HG03066 (cell line): ENCODE data around the gene CAMK1D.

Experiments used
- ATAC-seq: cut with Tn5 transposase; IDR thresholded peaks from one replicate; pipeline ENCODE4 v1.9.1; 2021; ENCODE audit warnings: low read depth; ENCODE audit not compliant: unreplicated experiment

Gene CAMK1D

DNA sequence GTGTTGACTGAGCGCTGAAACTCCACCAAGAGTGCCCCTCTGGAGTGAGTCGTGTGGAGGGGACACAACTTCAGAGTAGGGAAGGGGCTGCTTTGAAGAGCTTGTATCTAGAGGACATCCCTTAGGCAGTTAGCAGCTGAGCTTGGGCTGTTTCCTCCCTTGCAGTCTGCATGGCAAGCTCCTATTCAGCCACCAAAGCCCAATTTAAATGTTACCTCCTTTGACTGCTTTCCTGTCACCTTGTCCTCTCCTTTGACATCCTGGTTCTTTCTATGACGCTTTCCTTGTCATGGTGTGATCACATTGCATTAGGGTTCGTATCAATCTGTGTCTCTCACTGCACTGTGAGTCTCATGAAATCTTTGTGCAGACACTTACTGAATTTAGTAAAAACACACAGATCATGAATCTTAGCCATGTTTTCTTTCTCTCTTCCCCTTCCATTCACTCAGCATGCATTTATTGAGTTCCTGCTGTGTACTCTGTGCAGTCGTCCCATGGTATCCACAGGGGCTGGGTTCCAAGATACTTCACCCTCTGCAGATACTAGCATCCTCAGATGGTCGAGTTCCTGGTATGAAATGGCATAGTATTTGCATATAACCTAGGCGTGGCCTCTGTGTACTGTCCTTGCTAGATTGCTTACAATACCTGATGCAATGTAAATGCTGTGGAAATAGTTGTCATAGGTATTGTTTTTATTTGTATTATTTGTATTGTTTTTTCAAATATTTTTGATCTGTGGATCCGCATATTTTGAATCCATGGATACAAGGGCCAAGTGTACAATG is 423.6 kb downstream of the CAMK1D start:
- no peak for ATAC-seq

DNA sequence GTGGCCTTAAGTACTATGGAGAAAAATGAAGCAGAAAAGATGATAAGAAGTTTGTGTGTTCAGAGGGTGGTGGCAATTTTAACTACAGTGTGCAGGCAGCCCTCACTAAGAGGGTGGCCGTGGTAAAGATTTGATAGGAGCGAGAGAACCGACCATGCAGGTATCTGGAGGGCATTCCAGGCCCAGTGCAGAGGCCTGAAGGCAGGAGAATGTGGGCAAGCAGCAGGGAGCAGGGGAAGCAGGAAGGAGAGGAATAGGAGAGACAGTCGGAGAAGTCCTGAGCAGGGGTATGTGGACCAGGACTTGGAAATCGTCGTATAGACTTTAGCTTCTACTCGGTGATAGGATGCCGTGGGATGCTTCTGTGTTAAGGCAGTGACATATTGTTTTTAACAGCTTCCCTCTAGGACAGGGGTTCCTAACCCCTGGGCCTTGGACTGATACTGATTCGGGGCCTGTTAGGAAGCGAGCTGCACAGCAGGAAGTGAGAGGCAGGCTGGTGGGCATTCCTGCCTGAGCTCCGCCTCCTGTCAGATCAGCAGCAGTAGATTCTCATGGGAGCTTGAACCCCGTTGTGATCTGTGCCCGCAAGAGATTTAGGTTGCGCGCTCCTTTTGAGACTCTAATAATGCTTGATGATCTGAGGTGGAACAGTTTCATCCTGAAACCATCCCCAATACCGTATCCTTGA is 425.0 kb downstream of the CAMK1D start:
- no peak for ATAC-seq

DNA sequence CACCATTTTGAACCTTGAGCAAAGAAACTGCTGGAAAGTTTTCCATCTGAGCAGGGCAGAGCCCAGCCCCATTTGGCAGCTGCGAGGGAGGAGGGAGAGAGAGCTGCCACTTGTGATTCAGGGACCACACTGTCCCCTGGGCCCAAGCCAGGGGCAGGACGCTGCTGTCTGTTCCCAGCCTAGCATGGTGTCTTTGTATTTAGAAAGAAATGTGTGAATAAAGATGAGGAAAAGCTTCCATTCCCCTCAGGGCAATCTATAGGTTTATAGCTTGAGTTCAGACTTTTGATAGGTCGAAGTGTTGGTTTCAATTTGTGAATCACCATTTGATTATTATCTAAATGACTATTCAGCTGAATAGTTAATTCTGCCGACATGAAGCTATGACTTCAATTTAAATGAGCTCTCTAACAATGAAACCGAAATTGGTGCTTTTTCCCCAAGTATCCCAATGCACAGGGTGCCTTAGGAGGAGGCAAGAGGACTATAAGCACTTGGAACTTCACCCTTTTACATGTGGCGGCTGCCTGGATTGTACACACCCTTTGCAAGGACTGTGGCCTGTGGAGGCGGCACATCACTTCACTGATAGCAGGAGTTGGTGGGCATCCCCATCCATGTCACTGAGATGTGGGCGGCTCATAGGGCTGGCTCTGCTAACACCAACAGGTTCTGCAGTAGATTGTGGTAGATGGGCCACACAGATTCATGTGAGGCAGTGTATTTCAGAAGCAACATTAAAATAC is 428.7 kb downstream of the CAMK1D start:
- ATAC-seq = no peak

DNA sequence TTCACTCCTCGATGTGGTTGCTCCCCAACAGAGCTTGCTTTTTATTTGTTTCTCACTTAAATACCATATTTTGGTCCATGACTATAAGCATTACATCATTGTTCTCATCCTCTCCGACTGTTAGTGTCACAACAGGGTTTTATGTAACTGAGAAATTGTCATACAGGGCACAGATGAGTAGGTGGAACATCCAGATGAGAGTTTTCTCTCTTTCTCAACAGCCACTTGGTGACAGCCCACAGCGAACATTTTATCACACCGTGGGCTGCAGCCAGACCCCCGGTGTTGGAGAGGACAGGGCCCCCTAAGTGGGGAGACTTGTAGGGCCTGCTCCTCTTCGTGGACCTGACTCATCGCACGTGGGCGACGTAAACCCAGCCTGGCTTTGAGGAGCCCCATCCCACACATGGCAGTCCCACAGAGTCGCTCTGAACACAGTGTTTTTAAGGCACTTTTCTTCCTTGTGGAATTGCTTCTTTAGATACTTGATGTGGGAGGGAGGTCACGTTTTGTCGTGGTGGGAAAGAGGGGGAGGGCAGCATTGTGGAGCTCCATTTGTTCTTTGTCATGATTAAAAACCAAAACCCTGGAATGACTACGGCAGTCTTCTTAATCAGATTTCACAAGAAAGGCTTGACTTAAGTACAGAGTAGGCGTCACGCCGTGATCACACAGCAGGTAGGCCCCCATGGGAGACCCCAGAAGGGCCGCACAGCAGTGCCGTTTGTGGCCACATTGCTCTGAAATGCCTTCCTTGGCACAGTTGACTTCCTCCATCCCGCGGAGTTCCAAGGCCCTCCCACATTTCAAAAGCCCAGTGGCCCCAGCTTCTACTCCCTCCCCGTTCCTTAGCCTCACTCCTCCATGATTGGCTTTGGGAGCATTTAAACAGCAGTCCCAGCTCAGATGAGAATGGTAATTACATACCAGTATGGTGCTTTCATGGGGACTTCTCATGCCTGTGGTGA is 431.6 kb downstream of the CAMK1D start:
- ATAC-seq = no peak

DNA sequence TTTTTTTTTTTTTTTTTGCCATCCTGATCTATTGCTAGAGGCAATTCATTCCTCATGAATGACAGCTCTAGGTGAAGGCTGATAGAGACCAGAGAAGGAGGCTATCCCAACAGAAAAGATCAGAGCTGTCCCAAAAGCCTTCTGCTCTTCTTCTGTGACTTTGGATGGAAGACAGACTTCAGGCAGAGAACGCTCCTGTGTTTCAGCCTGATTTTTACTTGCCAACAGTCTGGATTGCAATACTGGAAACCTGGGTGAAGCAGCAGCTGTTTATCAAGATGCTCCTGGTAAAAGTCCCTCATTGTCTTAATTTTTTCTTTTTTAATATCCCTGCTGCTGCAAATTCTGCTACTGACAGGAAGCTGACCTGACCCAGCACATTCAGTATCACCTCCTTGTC is 432.6 kb downstream of the CAMK1D start:
- ATAC-seq = no peak

DNA sequence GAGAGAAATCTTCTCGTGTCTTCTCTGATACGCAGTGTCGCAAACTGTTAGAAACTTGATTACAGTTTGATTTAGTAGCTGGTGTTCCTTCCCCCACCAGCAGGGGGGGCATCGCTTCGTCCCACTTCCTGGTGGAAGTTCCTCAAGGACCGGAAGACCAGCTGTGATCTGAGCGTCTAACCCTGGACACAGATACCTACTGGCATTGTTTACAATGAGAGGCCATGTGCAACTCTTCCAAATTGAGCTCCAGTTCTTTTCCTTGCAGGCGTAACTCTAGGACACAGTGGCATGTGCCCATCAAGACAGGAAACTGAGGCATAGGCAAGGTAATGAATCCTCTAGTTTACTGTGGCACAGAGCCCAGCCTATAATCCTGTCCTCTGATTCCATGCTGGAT is 433.2 kb downstream of the CAMK1D start:
- ATAC-seq = no peak

DNA sequence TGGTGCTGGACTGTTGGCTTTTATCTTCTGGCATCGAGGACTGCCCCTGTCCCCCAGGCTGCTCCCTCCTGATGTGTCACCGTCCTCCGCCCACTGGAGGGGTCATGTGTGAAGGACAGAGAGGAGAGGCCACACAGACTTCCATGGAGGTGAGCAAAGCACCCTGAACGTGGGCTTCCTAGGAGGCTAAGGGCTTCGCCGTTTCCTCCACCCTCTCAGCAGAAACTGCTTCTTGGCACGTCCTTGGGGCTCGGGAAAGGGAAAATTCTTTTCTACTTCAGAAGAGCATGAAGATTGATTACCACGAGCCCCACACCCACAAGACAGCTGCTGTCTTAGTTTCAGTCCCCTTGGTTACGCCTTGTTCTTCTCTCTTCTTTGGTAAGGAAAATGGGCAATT is 433.9 kb downstream of the CAMK1D start:
- no peak for ATAC-seq

DNA sequence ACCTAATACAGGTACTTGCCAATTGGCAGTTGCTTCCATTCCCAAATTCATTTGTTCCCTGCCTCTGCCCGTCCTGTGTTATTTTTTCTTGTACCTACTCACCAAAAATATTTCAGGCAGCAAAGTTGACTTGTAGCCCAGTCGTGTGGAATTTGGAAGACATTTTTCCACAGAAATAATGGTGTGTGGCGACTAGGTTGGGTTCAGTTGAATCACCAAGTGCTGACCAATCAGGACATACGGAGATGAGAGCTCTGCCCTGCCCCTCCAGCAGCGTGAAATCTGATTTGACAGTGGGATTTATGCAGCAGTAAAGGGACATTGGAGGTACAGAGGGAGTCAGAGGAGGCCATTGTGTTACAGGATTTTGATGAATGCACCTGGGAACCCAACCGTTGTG is 435.3 kb downstream of the CAMK1D start:
- no peak for ATAC-seq

DNA sequence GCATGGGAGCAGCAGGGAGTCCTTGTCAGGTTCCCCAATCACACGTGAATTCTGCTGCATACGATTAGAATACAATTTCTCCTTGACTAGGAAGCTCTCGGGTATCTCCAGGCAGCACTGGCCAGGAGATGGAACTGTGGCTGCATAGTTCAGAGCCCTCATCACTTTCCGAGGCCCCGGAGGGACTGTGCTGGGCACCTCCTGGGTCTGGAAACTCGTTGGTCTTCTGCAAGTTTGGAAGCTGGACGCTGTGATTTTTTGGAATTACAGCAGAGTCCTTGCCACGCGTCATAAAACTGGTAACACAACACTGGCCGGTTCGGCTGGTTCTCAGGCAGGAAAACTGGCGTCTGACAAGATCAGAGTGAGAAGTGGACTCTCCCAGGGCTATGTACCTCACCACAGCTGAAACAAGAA is 436.1 kb downstream of the CAMK1D start:
- no peak for ATAC-seq

DNA sequence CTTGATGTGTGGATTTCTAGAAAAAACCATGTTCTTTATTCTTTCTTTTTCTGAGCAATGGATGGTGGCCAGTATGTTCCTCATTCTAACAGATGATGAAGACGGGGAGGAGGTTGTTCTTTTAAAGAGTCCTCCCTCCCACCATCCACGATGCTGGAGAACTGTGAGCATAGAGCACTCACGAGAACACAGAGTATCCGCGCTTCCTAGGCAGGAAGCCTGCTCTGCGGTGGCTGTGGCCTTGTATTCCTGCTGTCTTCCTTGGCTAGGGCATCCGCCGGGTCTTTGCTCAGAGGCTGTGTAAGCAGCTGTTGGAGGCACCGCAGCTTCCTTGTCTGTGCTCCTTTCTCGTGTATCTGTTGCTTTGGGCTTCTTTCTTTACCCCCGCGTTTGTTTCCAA is 437.9 kb downstream of the CAMK1D start:
- ATAC-seq = no peak

DNA sequence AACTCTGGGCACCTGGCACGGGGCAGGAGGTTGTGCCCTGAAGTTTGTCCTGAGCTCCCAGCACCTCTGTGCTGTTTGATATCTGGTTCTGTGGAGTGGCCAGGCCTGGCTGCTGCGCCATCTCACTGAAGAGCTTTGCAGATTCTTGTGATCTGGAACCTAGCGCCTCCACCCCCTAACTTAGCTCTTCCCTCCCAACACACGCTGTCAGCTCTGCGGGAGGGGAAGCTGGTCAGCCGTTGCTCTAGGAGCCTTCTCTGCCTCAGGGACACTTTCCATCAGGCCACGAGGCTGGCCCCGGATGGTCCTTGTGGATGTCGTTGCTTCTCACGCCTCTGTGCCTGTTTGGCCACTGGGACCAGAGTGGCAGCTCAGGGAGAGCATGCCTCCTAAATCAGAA is 438.9 kb downstream of the CAMK1D start:
- no peak for ATAC-seq

DNA sequence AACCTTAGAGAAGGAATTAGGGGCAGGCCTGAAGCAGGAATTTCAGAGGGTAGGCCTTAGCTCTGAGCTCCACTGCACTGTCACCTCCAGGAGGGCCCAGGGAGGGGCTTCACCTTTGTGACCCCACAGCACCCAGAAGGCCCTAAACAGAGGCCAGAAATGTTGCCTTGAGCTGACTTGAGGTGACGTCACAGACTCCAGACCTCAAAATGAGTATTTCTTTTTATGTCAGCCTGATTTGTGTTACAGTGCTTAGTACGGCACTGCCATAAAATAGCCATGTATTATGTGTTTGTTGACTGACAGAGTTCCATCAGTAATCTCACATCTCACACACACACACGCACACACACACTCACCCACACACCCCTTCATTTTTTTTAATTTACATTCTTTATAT is 440.9 kb downstream of the CAMK1D start:
- no peak for ATAC-seq

DNA sequence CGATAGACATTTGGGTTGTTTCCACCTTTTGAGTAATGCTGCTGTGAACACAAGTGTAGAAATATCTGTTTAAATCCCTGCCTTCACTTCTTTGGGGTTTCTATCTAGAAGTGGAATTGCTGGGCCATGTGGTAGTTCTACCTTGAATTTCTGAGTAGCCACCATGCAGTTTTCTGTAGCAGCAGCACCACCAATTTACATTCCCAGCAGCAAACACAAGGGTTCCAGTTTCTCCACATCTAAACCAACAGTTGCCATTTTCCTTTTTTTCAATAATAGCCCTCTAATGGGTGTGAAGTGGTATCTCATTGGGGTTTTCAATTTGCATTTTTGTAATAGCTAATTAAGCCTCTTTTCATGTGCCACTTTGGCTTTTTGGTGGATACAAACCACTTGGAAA is 442.4 kb downstream of the CAMK1D start:
- no peak for ATAC-seq

DNA sequence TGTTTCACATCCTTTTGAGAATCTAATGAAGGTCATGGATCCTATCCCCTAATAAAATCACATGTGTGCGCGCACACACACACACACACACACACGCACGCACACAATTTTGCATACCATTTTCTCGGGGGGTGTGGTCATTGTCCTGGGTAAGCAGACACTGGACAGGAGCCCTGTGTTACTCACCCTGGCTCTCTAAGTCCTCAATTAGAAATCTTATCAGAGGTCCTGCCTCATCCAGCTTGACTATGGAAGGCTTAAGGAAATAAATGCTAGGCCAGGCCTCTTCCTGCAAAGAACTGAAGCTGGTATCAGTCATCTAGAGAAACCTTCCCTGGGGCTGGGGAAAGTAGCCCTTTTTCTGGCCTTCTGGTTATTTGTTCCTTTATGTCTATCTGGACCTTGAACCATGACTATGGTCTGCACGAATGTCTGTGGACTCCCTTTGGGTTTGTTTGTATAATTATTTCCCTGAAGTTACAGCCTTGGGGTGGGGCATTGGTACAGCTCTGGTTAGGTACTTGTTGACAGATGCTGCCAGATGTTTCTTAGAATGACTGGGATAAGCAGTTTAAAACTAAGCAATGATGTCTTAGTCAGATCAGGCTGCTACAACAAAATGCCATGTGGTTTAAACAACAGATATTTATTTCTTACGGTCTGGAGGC is 443.7 kb downstream of the CAMK1D start:
- ATAC-seq = no peak

DNA sequence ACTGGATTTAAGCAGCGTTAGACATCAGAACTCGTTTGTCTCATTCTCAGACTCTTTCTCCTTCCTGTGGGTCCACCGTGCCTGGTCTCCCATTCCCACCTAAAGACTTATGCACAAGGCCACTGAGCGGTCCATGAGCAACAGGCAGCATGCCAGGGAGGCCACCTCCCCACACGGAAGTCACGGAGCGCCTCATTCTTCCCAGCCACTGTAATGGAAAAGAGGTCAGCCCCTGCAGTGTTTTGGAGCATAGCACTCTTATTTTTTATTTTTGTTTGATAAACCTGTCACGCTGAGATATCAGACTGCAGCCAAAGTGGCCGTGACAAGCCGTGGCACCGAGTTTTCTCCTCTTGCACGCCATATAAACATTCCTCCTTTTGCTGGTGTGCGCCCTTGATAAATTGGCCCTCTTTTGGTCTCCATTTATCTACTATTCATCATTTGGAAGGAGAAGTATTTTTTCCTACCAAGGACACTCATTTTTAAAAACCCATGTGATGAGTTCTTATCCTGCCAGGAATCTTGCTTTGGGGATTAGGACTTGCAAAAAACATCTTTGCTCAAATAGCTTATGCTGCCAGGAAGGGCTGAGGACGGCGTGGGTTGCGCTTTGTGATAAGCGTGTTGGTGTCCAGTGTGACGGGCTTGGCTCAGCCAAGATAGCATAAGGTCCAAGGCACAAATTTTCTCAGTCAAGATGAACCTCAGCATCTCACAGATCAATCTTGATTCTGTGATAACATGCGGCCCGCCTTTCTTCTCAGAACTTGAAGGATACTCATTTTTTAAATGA is 446.2 kb downstream of the CAMK1D start:
- ATAC-seq = no peak

DNA sequence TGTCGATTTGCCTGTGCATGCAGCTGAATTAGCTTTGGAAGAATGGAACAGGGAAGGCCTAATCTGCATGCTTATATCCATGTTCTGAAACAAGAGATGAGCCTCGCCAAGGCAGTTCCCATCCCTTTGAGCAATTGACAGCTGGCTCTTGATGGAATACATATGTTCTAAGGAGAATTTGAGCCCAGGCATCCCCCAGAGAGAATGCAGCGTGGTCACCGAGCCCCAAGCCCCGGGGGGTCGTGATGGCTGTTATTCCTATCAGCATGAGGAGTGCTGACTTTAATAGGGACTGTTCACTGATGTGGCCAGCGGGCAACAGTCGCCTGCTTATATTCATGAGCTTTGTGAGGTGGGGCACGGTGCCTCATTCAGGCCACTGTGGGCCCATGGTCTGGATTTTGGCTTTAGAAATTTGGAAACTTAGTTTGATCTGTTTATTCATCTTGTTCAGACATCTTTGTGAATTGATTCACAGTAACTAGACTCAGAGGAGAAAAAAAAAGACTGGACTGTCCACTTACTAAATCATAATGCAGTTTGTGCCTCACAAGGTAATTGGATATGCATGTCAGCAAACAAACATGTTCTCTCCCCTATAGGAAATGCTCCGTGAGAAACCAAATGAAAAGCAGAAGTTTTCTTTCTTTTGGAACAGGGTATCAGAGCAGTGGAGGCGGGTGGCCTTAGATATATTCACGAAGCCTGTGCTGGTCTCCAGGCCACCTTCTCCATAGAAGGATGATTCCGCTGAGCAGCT is 447.2 kb downstream of the CAMK1D start:
- ATAC-seq = no peak

DNA sequence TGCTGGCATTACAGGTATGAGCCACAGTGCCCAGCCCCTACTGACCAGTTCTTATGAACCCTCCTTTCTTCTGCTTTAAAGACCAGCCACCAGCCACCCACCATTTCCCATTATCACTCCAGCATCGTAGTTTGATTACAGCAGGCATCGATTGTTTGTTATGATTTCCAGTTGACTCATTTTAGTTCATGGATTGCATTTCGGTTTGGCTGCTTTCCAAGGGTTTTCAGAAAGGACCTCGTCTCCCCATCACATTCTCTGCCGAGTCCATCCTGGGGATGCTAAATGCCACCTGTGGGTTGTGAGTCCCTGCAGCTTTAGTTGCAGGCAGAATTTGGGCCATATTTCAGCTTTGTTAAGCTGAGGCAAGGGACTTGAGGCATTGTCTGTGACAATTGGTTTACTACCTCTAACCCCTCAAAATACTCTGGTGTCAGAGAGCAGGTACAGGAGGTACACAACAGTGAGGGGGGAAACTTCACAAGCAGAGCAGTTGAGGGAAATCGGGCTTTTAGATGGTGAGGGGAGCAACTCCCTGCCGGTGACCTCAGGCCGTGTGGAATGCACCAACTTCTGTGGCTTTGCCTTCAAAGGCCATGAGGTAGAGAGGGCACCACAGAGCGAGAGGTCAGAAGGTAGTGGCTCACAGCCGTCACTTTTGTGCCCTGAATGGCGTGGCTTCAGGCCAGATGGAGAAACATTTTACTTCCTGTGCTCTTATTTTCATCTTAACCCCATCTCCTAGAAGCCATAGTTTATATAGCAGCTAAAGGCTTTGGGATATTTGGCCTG is 448.3 kb downstream of the CAMK1D start:
- ATAC-seq = no peak

DNA sequence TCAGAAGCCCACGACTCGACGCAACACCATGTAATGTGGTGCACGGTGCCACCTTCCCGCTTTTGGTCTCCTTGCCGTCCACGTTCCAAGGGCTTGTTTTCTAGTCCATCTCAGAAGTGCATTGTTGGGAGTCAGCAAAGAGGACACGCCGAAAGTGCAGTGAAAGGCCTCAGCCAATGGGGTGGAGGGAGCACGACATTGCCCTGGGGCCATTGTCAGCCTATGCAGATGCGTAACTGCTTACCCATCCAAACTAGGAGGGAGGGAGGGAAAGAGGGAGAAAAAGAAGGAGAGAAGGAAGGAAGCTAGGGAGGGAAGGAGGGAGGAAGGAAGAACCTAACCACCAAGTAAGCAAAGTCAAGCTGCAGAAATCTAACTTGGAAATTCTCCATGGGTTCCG is 449.8 kb downstream of the CAMK1D start:
- no peak for ATAC-seq
